HG03442 (cell line): ENCODE measurements around the gene MRPS10.
"Not testable (repeated sequence)": the region's sequence is repeated elsewhere in the genome, so short reads cannot be mapped to it uniquely, and the experiment has no call there.

Source experiments
- ATAC-seq: cut with Tn5 transposase; IDR thresholded peaks from one replicate; pipeline ENCODE4 v1.9.1; 2021; ENCODE audit warnings: mild to moderate bottlenecking, moderate library complexity; ENCODE audit not compliant: unreplicated experiment

MRPS10 gene

DNA sequence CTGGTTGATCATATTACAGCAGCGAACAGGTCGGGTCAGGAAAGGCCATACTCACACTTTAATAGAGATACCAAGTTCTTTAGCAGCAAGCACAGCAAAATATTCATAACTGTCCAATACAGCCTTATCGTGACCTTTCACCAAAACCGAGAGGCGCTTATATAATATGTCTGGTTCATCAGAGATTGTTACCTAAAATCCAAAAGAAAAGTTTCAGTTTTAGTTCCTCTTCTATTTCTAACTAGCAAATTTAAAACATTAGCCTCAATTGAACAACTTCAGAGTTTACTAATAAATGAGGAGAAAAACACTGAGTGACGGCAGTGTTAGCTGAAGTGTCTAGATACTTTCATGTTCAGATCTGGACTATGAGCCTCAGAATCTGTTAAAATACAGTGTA lies 5.9 kb downstream of the MRPS10 start:
- ATAC-seq: no peak

GRCh38 chr6:42210551-42210950 lies 7.1 kb downstream of the MRPS10 start:
- ATAC-seq: no peak

DNA sequence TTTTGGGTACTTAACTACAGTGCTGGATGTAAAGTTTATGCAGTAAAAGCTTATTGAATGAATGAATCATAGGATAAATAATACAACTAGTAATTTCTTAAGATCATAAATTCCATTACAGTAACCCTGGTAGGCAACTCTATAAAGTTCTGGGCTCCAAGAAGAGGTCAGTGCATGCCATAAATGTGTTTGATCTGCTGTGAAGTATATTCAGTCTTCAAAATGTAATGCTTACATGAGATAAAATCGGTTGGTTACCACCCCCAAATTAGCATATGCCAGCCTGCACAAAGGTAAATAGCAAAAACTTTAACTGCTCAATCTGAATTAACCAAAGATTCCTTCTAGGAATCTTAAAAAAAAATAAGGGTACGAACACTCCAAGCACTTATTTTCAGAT lies 10.1 kb downstream of the MRPS10 start:
- not testable (repeated sequence) for ATAC-seq

DNA sequence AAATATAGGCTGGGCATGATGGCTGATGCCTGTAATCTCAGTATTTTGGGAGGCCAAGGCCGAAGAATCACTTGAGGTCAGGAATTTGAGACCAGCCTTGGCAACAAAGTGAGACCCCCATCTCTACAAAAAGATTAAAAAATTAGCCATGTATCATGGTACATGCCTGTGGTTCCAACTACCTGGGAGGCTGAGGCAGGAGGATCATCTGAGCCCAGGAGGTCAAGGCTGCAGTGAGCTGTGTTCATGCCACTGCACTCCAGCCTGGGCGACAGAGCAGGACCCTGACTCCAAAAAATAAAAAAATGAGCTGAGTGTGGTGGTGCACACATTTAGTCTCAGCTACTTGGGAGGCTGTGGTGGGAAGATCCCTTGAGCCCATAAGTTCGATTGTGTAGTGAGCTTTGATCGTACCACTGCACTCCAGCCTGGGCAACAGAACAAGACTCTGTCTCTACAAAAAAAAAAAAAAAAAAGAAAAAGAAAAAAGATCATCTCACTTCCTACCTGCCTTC lies 12.8 kb downstream of the MRPS10 start:
- no peak for ATAC-seq

DNA sequence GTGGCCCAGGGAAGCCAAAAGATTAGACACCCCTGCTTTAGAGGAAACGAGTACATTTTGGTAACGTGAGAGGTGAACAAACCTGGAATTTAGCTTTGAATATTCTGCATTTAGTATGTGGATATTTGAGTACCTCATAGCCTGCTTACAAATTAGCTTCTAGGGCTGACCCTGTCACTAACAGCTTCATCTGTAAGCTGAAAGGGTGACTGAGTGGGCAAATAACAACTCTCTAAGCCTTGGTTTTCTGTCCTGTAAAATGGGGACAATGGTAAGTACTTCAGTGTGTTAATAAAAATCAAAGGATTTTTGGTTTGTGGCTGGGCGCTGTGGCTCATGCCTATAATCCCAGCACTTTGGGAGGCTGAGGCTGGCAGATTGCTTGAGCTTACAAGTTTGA lies 14.5 kb downstream of the MRPS10 start:
- ATAC-seq: no peak

- not testable (repeated sequence) for ATAC-seq
These were observed 15.3 kb downstream of the MRPS10 start for GRCh38 chr6:42202131-42202915.

GRCh38 chr6:42201382-42201781 lies 16.3 kb downstream of the MRPS10 start:
- ATAC-seq: no peak

- no peak for ATAC-seq
These were observed 17.6 kb downstream of the MRPS10 start for GRCh38 chr6:42200035-42200434.

DNA sequence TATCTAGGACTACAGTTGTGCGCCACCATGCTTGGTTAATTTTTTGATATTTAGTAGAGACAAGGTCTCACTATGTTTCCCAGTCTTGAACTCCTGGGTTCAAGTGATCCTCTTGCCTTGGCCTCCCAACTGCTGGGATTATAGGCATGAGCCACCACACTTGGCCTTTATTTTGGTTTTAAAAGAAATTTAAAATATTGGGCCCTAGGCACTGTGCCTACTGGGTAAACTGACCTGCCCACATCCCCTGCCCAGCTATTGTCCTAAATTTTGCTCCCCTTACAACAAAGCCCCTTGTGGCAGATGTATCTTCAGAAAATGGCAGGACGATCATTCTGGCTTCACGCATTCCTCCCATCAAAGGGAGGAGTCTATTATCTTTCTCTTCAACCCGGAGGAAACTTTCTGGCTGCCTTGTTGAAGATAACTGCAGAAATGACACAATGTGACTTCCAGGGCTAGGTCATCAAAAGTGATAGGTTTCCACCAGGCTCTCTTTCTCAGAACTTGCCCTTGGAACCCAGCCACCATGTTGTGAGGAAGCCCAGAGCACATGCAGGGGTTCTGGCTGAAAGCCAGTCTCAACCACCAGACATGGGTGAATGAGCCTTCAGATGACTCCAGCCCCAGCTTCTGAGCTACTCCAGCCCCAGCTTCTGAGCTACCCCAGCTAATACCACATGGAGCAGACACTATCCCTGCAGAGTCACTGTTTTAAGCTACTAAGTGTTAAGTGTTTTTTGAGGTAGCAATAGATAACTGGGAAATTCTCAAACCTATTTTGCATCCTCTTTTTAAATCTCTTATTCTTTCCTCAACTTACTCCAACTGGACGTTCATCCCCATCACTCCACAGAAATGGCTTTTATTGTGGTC lies 18.3 kb downstream of the MRPS10 start:
- no peak for ATAC-seq

DNA sequence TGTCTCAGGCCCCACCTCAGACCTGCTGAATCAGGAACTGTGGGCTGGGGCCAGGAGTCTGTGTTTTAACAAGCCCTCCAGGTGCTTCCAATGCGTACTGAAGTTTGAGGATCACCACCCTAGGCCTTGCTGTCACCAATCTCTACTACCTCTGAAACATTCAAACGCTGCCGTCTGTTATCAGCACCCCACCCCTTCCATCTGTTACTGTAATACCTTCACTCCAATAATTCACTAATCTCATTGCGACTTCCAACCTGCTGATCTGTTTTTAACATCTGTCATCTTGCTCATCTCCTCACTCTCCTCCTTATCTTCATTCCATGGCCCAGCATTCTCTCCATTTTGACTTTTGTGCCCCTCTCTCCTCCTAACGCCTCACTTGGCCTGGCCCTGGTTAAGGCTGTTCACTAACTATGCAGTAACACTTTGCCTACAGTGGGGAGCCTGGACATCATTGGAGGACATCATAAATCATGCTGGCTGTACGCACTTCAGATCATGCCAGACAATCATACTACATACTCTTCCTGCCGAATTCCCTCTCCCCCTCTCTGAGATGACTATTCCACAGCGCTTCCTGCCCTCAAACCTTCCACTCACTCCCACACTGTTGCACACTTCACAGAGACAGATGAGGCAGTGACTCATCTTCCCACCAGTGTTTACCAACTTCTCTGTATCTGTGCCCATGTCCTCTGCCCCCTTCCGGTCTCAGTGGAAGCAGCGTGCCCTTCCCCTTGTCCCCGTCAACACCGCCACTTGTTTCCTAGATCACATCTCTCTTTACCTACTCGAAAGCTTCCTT lies 19.9 kb downstream of the MRPS10 start:
- no peak for ATAC-seq

- ATAC-seq: no peak
These were observed 22.2 kb downstream of the MRPS10 start for GRCh38 chr6:42195415-42195814.

DNA sequence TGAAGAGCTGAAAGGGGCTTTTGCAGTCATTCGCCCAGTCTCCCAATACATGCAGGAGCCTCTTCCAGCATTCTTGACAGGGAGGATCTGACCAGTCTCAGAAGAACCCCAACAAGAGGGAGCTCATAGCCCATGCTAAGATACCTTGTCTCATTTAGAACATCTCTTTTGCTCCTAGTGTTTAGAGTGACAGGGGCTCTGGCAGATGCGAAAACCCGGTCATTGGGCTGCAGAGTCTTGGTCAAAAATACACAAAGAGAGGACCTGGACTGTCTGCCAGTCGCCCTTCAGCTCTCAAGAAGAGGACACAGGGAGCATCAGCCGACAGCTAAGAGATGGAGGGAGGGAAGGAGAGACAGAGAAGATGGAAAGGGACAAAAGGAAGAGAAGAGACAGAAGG lies 23.6 kb downstream of the MRPS10 start:
- no peak for ATAC-seq

GRCh38 chr6:42193491-42193894 lies 24.2 kb downstream of the MRPS10 start:
- ATAC-seq: no peak

DNA sequence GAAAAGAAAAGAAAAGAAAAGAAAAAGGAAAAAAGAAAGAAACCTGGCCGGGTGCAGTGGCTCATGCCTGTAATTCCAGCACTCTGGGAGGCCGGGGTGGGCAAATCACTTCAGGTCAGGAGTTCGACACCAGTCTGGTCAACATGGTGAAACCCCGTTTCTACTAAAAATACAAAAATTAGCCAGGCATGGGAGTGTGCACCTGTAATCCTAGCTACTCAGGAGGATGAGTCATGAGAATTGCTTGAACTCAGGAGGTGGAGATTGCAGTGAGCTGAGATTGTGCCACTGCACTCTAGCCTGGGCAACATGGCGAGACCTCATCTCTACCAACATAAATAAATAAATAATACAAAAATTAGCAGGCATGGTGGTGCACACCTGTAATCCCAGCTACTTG lies 25.3 kb downstream of the MRPS10 start:
- ATAC-seq: not testable (repeated sequence)

DNA sequence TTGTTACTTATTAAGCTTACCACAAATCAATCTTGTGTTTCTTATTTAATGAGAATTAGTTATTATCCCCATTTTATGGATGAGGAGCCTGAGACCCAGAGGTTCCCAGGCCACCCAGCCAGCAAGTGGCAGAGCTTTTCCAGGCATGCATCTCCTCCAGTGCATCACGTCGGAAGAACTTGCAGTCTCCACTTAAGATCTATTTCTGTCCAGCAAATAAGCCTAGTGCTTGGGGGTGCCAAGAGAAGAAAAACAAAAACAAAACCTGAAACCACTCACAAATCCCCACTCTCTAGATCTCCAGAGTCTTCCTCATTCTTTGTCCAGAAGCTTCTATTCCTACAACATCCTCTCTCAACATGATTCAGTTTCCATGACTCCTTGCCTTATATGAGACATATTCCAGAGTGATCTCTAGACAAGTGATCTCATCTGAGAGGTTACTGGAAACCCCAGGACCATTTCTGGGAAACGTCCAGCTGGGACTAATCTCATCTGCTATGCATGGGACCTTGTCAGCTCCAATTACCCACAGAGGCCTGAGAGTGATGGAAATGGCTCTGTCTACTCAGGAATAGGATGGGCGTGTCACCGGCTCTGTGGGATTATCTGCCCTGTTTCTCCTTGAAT lies 27.0 kb downstream of the MRPS10 start:
- no peak for ATAC-seq

- ATAC-seq: no peak
These were observed 29.3 kb downstream of the MRPS10 start for GRCh38 chr6:42188406-42188805.

DNA sequence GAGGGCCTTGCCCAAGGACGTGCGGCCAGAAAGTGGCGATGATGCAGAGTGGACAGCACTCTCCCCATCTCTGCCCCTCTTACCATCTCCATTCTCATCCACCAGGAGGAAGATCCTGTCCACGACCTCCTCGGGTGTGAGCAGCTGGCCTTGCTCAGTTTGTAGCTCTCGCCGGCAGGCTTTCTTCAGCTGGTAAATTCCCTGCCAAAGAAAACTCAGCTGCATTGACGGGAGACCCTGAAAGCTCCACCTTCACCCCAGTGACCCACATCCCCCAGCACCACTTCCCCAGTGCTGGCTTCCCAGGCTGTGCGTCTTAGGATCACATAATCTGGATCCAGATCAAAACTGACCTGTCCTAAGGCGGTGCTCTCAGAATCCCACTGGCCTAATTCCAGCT lies 32.1 kb downstream of the MRPS10 start:
- no peak for ATAC-seq

GRCh38 chr6:42184475-42184874 lies 33.2 kb downstream of the MRPS10 start:
- no peak for ATAC-seq

DNA sequence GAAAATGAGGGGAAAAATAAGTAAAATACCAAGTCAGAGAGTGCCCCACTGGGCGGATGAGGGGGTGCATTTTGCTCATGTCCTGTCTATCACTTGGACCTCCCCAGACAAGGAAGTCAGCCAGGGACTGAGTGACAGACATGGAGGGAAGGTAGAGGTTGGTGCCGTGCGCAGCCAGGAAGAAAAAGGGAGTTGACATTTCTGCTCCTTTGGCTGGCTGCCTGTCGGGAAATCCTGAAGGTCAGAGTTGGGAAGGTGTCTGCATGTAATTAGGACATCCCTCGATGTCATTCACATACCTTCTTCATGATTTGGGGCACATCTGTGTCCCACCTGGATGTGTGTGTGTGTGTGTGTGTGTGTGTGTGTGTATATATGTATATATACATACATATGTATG lies 35.6 kb downstream of the MRPS10 start:
- no peak for ATAC-seq

DNA sequence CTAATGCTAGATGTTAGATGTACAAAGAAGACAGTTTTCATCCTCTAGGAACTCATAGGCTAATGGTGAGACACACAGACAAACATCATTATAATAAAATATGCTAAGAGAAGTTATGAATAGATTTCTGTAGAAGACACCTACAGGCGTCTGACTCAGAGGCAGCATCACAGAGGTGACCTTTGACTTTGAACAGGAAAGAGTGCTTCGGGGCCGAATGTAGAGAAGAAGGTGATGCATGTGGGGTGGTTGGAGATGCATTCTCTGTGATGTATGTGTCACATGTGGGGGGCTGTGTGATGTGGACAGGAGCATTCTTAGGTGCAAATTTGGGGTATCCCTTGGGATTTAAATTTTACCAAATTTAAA lies 37.7 kb downstream of the MRPS10 start:
- ATAC-seq: no peak
